ENCODE results near the gene TAF11L5.
A peak's percentile ranks its signal among the peaks of the same experiment; 100 is the strongest.
"Not testable (repeated sequence)": the region's sequence is repeated elsewhere in the genome, so short reads cannot be mapped to it uniquely, and the experiment has no call there.

The TAF11L5 gene

DNA sequence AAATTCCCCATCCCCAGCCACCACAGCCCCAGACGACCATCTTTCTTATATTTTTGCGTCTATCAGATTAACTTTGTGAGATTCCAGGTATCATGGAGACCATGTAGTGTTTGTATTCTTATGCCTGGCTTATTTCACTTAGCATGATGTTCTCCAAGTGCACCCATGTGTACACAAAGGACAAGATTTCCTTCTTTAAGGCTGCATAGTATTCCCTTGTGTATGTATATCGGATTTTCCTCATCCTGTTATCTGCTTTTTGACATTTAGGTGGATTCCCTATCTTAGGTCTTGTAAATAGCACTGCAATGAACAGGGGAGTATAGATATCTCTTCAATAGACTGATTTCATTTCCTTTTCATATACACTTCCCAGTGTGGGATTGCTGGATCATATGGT is 32.3 kb upstream of the TAF11L5 start:
- in situ Hi-C loops (cut with HindIII; ENCODE audit: low pct_ligation_motif_present, low sequenced_read_pairs) = no loop called here
- TF ChIP-seq, protein P1, sequence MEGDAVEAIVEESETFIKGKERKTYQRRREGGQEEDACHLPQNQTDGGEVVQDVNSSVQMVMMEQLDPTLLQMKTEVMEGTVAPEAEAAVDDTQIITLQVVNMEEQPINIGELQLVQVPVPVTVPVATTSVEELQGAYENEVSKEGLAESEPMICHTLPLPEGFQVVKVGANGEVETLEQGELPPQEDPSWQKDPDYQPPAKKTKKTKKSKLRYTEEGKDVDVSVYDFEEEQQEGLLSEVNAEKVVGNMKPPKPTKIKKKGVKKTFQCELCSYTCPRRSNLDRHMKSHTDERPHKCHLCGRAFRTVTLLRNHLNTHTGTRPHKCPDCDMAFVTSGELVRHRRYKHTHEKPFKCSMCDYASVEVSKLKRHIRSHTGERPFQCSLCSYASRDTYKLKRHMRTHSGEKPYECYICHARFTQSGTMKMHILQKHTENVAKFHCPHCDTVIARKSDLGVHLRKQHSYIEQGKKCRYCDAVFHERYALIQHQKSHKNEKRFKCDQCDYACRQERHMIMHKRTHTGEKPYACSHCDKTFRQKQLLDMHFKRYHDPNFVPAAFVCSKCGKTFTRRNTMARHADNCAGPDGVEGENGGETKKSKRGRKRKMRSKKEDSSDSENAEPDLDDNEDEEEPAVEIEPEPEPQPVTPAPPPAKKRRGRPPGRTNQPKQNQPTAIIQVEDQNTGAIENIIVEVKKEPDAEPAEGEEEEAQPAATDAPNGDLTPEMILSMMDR (IDR thresholded peaks at IDR 0.05; ENCODE audit: low read depth, low read length, missing control alignments) = no peak
- DNase-seq = no peak
- H3K27me3 ChIP-seq (replicated peaks) = no peaks in the 10 kb centered on the region
- no peaks in the 10 kb centered on the region for H3K36me3 ChIP-seq (replicated peaks)
- H3K27ac ChIP-seq = no peak overlapping the region
- H3K4me3 ChIP-seq (ENCODE audit: low read depth, low read length) = no peak overlapping the region

- in situ Hi-C loops (cut with HindIII; ENCODE audit: low pct_ligation_motif_present, low sequenced_read_pairs) = no loop called here
- Histone ChIP-seq H3K36me3 (replicated peaks) (no peaks in the 10 kb centered on the region), H3K27ac (no peak overlapping the region), H3K4me3 (ENCODE audit: low read depth, low read length) (no peak overlapping the region), H3K27me3 (replicated peaks) (no peaks in the 10 kb centered on the region)
- TF ChIP-seq, protein P1 (IDR thresholded peaks at IDR 0.05; ENCODE audit: low read depth, low read length, missing control alignments) = no peak
- DNase-seq = no peak
Measured at GRCh38 chr5:17497446-17497845, 27.6 kb upstream of the TAF11L5 start.

GRCh38 chr5:17497931-17498330 is 27.1 kb upstream of the TAF11L5 start, which contains the start of gene TAF11L2:
TAF11L2 (plus strand) TSS chr5:17498231.
- H3K4me3 ChIP-seq (ENCODE audit: low read depth, low read length); in situ Hi-C loops (cut with HindIII; ENCODE audit: low pct_ligation_motif_present, low sequenced_read_pairs); H3K27ac ChIP-seq; H3K27me3 ChIP-seq (replicated peaks); H3K36me3 ChIP-seq (replicated peaks); DNase-seq: not testable (repeated sequence)

DNA sequence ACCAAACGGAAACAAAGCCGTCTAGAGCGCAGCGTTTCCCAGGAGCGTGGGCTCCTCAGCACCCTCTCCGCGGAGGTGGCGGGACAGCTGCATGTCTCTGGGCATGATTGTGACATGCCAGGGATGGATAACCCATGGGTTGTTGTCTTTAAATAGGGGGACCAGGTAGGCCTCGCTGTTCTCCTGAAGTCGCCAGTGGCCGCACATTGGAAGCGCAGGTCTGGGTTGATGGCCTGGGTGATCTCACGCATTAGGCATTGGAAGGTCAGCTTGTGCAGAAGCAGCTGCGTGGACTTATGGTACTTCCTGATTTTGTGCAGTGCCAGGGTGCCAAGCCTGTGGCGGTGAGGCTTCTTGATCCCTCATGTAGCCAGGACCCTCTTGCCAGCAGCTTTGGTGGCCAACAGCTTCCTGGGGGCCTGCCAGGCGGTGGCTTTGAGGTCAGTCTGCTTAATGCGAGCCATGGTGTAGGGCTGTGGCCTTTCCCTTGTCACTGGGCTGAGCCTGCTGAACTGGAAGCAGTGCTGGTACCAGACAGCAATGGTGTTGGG is 13.2 kb upstream of the TAF11L5 start:
- TF ChIP-seq, protein P1 (IDR thresholded peaks at IDR 0.05; ENCODE audit: low read depth, low read length, missing control alignments) = no peak
- in situ Hi-C loops (cut with HindIII; ENCODE audit: low pct_ligation_motif_present, low sequenced_read_pairs) = no loop called here
- no peak for DNase-seq
- H3K27me3 ChIP-seq (replicated peaks) = no peaks in the 10 kb centered on the region
- no peak overlapping the region for H3K27ac ChIP-seq
- H3K36me3 ChIP-seq (replicated peaks) = no peaks in the 10 kb centered on the region
- H3K4me3 ChIP-seq (ENCODE audit: low read depth, low read length) = no peak overlapping the region

DNA sequence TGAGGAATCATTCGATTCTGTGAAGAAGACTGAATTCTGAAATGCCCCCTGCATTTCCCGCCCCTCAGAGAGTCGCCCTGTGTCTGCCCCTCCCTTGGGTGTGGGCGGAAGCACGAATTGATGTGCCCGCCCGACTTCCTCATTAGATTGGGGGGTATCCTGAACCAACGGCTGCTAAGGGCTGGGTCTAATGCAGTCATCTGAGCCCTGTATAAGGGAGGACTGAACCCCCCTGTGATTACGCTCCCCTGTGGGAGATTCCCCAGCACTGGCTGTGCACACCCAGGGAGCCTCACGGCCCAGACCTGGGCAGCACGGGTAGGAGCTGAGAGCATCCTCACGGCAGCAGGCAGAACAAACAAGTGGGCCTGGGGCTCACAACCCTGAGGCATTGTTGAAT is 7.5 kb upstream of the TAF11L5 start:
- H3K27ac ChIP-seq; in situ Hi-C loops (cut with HindIII; ENCODE audit: low pct_ligation_motif_present, low sequenced_read_pairs); H3K4me3 ChIP-seq (ENCODE audit: low read depth, low read length); H3K27me3 ChIP-seq (replicated peaks); H3K36me3 ChIP-seq (replicated peaks); DNase-seq: not testable (repeated sequence)

DNA sequence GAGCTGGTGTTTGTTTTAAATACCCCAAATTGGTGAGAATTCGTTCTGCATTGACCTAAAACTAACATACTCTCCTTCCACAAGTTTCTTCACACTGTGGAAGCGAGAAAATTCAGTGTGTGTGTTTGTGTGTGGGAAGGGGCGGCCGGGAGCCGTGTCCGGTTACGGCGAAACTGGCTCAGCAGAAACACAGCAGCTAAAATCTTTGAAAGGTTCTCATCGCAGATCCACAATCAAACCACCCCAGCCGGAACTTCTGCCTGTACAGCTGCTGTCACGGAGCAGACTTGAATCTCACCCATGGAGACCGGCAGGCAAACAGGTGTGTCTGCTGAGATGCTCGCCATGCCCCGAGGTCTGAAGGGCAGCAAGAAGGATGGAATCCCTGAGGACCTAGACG is 7.0 kb upstream of the TAF11L5 start, which contains the start of gene TAF11L3:
TSS of gene TAF11L3 (plus strand) at position 301 of the 400 bp plus-strand sequence.
- H3K27me3 ChIP-seq (replicated peaks); H3K4me3 ChIP-seq (ENCODE audit: low read depth, low read length); DNase-seq; in situ Hi-C loops (cut with HindIII; ENCODE audit: low pct_ligation_motif_present, low sequenced_read_pairs); H3K36me3 ChIP-seq (replicated peaks); H3K27ac ChIP-seq: not testable (repeated sequence)

- in situ Hi-C loops (cut with HindIII; ENCODE audit: low pct_ligation_motif_present, low sequenced_read_pairs); H3K4me3 ChIP-seq (ENCODE audit: low read depth, low read length); DNase-seq; H3K27ac ChIP-seq; H3K36me3 ChIP-seq (replicated peaks); H3K27me3 ChIP-seq (replicated peaks): not testable (repeated sequence)
Measured at GRCh38 chr5:17519508-17519907, 5.5 kb upstream of the TAF11L5 start.

DNA sequence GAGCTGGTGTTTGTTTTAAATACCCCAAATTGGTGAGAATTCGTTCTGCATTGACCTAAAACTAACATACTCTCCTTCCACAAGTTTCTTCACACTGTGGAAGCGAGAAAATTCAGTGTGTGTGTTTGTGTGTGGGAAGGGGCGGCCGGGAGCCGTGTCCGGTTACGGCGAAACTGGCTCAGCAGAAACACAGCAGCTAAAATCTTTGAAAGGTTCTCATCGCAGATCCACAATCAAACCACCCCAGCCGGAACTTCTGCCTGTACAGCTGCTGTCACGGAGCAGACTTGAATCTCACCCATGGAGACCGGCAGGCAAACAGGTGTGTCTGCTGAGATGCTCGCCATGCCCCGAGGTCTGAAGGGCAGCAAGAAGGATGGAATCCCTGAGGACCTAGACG is 3.5 kb upstream of the TAF11L5 start, which contains the start of gene TAF11L4:
TSS of gene TAF11L4 (plus strand) at position 301 of the 400 bp plus-strand sequence.
- DNase-seq; H3K4me3 ChIP-seq (ENCODE audit: low read depth, low read length); H3K36me3 ChIP-seq (replicated peaks); H3K27me3 ChIP-seq (replicated peaks); in situ Hi-C loops (cut with HindIII; ENCODE audit: low pct_ligation_motif_present, low sequenced_read_pairs); H3K27ac ChIP-seq: not testable (repeated sequence)

DNA sequence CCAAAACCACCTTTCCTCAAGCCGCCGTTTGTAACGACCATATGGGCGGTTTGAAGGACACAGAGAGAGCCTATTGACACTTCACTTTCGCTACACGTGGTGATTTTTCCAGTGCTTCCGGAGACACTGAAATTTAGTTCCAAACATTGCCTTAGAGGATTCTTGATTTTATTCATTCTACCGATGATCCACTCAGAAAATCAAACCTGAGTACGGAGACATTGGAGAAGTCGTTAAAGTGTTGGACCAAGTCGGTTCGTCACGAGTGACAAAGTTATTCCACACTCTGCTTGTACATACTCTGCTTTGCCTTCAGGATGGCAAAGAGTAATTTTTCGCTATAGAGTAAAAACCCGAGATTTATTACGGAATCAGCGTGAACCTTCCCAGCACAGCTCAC is 1.5 kb downstream of the TAF11L5 start:
- H3K36me3 ChIP-seq (replicated peaks); H3K27ac ChIP-seq; H3K4me3 ChIP-seq (ENCODE audit: low read depth, low read length); H3K27me3 ChIP-seq (replicated peaks); in situ Hi-C loops (cut with HindIII; ENCODE audit: low pct_ligation_motif_present, low sequenced_read_pairs): not testable (repeated sequence)
- DNase-seq = peak; percentile 4

DNA sequence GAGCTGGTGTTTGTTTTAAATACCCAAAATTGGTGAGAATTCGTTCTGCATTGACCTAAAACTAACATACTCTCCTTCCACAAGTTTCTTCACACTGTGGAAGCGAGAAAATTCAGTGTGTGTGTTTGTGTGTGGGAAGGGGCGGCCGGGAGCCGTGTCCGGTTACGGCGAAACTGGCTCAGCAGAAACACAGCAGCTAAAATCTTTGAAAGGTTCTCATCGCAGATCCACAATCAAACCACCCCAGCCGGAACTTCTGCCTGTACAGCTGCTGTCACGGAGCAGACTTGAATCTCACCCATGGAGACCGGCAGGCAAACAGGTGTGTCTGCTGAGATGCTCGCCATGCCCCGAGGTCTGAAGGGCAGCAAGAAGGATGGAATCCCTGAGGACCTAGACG is 3.3 kb downstream of the TAF11L5 start, which contains the start of gene TAF11L6:
TSS of gene TAF11L6 (plus strand) at position 301 of the 400 bp plus-strand sequence.
- H3K36me3 ChIP-seq (replicated peaks); DNase-seq; H3K4me3 ChIP-seq (ENCODE audit: low read depth, low read length); H3K27ac ChIP-seq; H3K27me3 ChIP-seq (replicated peaks); in situ Hi-C loops (cut with HindIII; ENCODE audit: low pct_ligation_motif_present, low sequenced_read_pairs): not testable (repeated sequence)

Measured in brain microvascular endothelial cell (primary cell).